Measurements from ENCODE around the gene MCRS1.

MCRS1 gene

GRCh38 chr12:49562233-49562632 is 5.7 kb downstream of the MCRS1 start:
- TF ChIP-seq, protein P1, sequence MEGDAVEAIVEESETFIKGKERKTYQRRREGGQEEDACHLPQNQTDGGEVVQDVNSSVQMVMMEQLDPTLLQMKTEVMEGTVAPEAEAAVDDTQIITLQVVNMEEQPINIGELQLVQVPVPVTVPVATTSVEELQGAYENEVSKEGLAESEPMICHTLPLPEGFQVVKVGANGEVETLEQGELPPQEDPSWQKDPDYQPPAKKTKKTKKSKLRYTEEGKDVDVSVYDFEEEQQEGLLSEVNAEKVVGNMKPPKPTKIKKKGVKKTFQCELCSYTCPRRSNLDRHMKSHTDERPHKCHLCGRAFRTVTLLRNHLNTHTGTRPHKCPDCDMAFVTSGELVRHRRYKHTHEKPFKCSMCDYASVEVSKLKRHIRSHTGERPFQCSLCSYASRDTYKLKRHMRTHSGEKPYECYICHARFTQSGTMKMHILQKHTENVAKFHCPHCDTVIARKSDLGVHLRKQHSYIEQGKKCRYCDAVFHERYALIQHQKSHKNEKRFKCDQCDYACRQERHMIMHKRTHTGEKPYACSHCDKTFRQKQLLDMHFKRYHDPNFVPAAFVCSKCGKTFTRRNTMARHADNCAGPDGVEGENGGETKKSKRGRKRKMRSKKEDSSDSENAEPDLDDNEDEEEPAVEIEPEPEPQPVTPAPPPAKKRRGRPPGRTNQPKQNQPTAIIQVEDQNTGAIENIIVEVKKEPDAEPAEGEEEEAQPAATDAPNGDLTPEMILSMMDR (IDR thresholded peaks at IDR 0.05): no peak
- Histone ChIP-seq H3K36me3 (ENCODE audit: control insufficient read depth, insufficient read depth, low read length) (no peaks in the 10 kb centered on the region), H3K4me2 (ENCODE audit: low read length) (no peak overlapping the region)

GRCh38 chr12:49560695-49561094 is 7.2 kb downstream of the MCRS1 start:
- Histone ChIP-seq H3K9me3 (ENCODE audit: control insufficient read depth, low read length) (no peaks in the 10 kb centered on the region), H3K79me2 (no peaks in the 10 kb centered on the region), H3K4me1 (no peaks in the 10 kb centered on the region), H2AFZ (no peak overlapping the region), H3K4me2 (ENCODE audit: low read length) (no peak overlapping the region), H3K4me3 (ENCODE audit: low read depth, low read length) (no peak overlapping the region), H3K27ac (no peak overlapping the region), H3K36me3 (ENCODE audit: control insufficient read depth, insufficient read depth, low read length) (no peaks in the 10 kb centered on the region), H3K9ac (no peak overlapping the region), H3K27me3 (ENCODE audit: control insufficient read depth, insufficient read depth, low read length) (no peaks in the 10 kb centered on the region)
- TF ChIP-seq, protein P1 (IDR thresholded peaks at IDR 0.05): no peak

More at GRCh38 chr12:49562233-49562632, 5.7 kb downstream of the MCRS1 start:
- peaks cover 11% of the 10 kb centered on the region for H3K4me1 ChIP-seq
- no peaks in the 10 kb centered on the region for H3K79me2 ChIP-seq
- no peaks in the 10 kb centered on the region for H3K27me3 ChIP-seq (ENCODE audit: control insufficient read depth, insufficient read depth, low read length)
- no peak overlapping the region for H3K9ac ChIP-seq
- H3K4me3 ChIP-seq (ENCODE audit: low read depth, low read length): no peak overlapping the region
- H3K27ac ChIP-seq: no peak overlapping the region
- H3K9me3 ChIP-seq (ENCODE audit: control insufficient read depth, low read length): no peaks in the 10 kb centered on the region
- no peak overlapping the region for H2AFZ ChIP-seq

DNA sequence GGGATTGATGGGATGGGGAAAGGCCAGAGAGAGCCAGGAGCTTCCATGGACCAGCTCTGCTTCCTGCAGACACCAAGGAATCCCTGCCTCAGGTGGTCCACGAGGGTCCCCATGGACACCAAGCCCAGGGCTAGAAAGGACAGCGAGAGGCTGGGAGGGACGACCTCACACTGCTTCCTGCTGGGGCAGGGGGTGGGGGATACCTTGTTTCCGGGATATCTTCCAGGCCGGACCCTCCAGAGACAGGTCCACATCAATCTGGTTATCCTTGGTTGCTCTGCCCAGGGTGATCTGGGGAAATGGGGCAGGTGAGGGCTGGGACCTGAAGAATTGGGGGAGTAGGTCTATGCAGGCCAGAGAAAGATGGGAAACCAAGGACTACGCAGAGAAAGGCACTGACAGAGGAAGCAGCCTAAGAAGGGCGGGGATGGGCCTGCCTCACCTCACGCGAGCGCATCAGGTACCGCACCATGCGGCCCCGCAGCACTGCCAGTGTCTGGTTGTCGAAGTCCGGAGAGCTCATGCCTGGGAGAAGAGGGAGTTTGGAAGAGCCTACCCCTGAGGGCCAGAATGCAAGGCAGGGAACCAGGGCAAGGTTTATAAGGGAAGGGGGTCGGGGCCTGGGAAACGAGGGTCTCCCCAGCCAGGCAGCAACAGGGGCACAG is 8.8 kb downstream of the MCRS1 start:
- Histone ChIP-seq H3K4me2 (ENCODE audit: low read length) (no peak overlapping the region), H3K36me3 (ENCODE audit: control insufficient read depth, insufficient read depth, low read length) (no peaks in the 10 kb centered on the region), H3K4me1 (no peaks in the 10 kb centered on the region), H3K27me3 (ENCODE audit: control insufficient read depth, insufficient read depth, low read length) (no peaks in the 10 kb centered on the region), H3K9ac (no peak overlapping the region), H3K4me3 (ENCODE audit: low read depth, low read length) (no peak overlapping the region), H3K79me2 (no peaks in the 10 kb centered on the region), H2AFZ (no peak overlapping the region), H3K9me3 (ENCODE audit: control insufficient read depth, low read length) (no peaks in the 10 kb centered on the region), H3K27ac (no peak overlapping the region)
- TF ChIP-seq, protein P1 (IDR thresholded peaks at IDR 0.05): no peak

DNA sequence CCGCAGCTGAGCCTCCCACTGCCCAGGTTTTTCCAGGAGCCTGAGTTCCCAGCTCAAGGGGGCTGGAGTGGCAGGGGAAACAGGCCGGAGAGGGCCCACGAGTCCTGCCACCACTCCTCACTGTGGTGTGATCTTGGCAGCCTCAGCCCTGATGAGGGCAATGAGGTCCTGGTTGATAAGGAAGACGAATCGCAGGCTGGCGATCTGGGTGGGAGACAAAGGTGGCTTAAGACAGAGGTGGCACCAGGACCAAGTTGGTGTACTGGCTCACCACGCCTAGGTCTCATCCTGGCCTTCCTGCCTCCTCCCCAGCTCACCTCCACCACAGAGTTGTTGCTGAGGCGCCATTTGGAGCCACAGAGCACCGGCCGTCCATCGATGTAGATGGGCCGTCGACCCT is 9.4 kb downstream of the MCRS1 start:
- no peak overlapping the region for H3K4me3 ChIP-seq (ENCODE audit: low read depth, low read length)
- no peaks in the 10 kb centered on the region for H3K79me2 ChIP-seq
- no peak overlapping the region for H3K4me2 ChIP-seq (ENCODE audit: low read length)
- no peaks in the 10 kb centered on the region for H3K36me3 ChIP-seq (ENCODE audit: control insufficient read depth, insufficient read depth, low read length)
- no peak overlapping the region for H2AFZ ChIP-seq
- no peaks in the 10 kb centered on the region for H3K9me3 ChIP-seq (ENCODE audit: control insufficient read depth, low read length)
- no peaks in the 10 kb centered on the region for H3K27me3 ChIP-seq (ENCODE audit: control insufficient read depth, insufficient read depth, low read length)
- H3K4me1 ChIP-seq: no peaks in the 10 kb centered on the region
- TF ChIP-seq, protein P1 (IDR thresholded peaks at IDR 0.05): no peak
- H3K9ac ChIP-seq: no peak overlapping the region
- no peak overlapping the region for H3K27ac ChIP-seq

DNA sequence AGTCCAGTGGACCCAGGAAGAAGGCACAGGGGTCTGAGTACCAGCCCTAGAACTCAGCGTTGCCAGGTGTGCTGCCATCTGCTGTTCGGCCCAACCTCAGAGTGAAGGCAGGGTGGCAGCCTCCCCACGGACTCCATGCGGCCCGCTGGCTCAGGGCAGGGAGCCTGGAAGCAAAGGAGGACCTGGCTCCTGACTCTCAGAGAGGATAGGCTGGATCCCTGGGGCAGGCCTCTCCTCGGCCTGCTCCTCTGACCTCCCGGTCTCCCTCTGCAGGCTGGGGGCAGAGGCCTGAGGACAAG is 10.1 kb downstream of the MCRS1 start:
- TF ChIP-seq, protein P1 (IDR thresholded peaks at IDR 0.05): no peak
- H3K27me3 ChIP-seq (ENCODE audit: control insufficient read depth, insufficient read depth, low read length): no peaks in the 10 kb centered on the region
- H3K36me3 ChIP-seq (ENCODE audit: control insufficient read depth, insufficient read depth, low read length): no peaks in the 10 kb centered on the region
- H3K9ac ChIP-seq: no peak overlapping the region
- H3K4me3 ChIP-seq (ENCODE audit: low read depth, low read length): no peak overlapping the region
- H3K27ac ChIP-seq: no peak overlapping the region
- no peak overlapping the region for H2AFZ ChIP-seq
- H3K4me2 ChIP-seq (ENCODE audit: low read length): no peak overlapping the region
- H3K9me3 ChIP-seq (ENCODE audit: control insufficient read depth, low read length): no peaks in the 10 kb centered on the region
- H3K4me1 ChIP-seq: no peaks in the 10 kb centered on the region
- no peaks in the 10 kb centered on the region for H3K79me2 ChIP-seq
